HG03066 (cell line): ENCODE results near the gene EXT2.

Experiments
- ATAC-seq: cut with Tn5 transposase; IDR thresholded peaks from one replicate; pipeline ENCODE4 v1.9.1; 2021; ENCODE audit warnings: low read depth; ENCODE audit not compliant: unreplicated experiment

Gene EXT2

GRCh38 chr11:44280257-44280656 is 184.8 kb downstream of the EXT2 start:
- no peak for ATAC-seq

GRCh38 chr11:44281151-44281550 is 185.7 kb downstream of the EXT2 start:
- ATAC-seq: no peak

GRCh38 chr11:44282620-44283019 is 187.1 kb downstream of the EXT2 start:
- ATAC-seq: no peak

GRCh38 chr11:44285756-44286155 is 190.3 kb downstream of the EXT2 start:
- no peak for ATAC-seq

- ATAC-seq: peak; percentile 66
These were observed 190.9 kb downstream of the EXT2 start for GRCh38 chr11:44286268-44286880.

GRCh38 chr11:44286911-44287310 is 191.4 kb downstream of the EXT2 start:
- ATAC-seq: no peak

- no peak for ATAC-seq
These were observed 192.7 kb downstream of the EXT2 start for GRCh38 chr11:44288133-44288526.

GRCh38 chr11:44290208-44290607 is 194.7 kb downstream of the EXT2 start:
- ATAC-seq: no peak
